ENCODE results near the gene MSMP.

The MSMP gene

DNA sequence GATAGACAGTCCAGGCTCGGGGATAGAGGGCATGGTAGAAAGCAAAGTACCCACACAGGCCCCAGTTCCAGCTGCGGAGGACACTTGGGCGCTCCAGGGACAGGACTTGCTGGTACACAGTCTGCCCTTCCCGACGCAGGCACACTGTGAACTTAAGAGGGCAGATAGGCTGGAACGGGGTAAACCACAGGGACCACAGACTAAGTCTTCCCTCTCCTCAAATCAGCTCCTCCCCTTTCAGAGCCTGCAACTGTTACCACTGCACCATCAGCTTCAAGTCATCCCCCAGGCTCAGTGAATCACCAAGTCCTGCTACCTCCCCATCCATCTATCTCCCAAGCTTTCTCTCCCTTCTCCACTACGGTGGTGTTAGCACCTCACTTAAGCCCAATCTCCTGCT lies 12.3 kb downstream of the MSMP start:
- no peak for DNase-seq

DNA sequence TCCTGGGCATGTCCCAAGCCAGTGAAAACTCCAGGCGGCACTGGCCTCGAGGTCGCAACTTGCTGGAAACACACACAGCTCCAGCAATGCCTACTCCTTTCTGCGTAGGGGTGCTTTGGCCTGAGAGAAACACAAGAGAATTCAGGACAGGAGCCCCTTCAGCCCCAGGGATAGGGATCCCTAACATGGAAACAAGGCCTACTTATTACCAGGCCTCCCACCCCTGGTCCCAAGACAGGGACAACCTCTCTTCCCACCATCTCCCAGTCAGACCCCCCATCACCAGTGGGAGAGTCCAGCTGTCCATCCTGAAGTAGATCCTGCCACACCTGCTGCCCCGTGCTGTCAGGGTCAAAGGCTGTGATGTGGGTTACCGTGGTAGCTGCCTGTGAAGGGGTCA lies 13.8 kb downstream of the MSMP start:
- no peak for DNase-seq

DNA sequence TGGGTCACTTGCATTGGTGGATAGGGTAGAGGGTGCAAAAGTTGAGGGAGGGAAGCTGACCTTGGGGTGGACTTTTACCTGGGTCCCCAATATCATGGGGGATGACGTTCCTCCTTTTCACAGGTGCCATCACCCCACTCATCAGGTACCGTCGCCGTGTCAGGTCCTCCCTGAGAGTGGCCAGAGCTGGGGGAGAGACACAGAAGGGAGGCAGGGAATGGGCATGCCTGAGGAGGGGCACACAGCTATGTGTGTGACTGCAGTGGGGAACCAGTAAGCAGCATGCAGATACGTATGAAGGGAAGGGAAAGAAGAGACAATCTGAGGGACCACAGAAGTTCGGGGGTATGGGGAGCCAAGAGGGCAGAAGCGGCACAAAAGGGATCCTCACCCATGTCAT lies 15.2 kb downstream of the MSMP start:
- DNase-seq = no peak

DNA sequence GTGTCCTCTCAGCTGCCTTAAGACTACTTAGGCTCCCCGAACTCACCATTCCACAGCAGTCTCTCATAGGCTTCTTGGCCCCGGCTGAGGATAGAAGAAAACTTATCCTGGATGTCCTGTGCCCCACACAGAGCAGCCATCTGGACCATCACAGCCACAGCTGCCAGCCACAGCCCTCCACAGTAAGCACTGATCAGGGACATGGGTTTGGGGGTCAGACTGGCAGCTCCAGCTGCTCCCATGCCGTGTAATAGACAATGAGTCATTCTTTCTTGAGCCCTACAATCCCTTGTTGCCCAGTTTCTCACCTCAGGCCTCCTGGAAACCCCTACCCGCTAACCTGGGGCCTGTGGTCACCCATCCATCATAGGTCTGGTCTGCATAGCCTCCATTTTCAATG lies 15.9 kb downstream of the MSMP start:
- no peak for DNase-seq

DNA sequence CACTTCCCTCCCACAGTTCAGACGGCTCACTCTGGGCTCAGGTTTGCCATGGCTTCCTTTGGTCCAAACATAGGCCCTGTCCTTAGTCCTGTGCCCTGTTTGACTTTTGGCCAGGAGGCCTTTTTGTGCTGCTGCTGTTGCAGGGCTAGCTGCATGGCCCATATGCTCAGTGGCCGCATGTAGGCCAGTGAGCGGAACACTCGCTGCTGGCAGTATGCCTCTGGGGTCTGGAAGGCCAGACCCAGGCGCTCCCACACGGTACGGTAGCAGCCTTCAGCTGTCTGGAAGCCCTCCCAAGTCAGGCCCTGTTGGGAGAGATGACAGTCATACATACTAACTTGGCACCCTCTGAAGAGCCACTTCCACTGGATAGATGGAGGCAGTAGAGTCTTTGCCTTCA lies 16.9 kb downstream of the MSMP start:
- DNase-seq = no peak

DNA sequence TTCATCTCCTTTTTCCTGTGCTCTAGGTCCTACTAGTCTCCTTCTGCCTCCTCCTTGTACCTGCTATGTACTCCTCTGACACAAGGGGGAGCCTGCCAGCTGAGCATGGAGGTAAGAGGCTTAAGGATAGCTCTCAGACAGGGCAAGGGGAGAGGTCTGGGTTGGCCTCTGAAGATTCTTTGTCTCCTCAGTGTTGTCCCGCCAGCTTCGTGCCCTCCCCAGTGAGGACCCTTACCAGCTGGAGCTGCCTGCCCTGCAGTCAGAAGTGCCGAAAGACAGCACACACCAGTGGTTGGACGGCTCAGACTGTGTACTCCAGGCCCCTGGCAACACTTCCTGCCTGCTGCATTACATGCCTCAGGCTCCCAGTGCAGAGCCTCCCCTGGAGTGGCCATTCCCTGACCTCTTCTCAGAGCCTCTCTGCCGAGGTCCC lies 17.9 kb downstream of the MSMP start:
- DNase-seq = peak; percentile 77

DNA sequence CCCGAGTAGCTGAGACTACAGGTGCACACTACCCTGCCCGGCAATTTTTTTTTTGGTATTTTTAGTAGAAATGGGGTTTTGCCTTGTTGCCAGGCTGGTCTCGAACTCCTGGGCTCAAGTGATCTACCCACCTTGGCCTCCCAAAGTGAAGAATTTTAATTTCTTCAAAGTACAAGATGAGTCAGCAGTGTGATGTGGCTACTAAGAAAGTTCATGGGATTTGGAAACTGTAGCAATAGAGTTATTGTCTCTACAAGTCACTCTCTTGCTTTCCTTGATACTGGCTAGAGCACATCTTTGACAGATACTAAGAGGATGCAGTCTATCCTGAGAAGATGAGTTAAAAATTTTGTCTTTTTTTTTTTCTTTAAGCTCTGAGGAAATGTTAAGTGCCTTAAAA lies 20.0 kb downstream of the MSMP start:
- DNase-seq = no peak

DNA sequence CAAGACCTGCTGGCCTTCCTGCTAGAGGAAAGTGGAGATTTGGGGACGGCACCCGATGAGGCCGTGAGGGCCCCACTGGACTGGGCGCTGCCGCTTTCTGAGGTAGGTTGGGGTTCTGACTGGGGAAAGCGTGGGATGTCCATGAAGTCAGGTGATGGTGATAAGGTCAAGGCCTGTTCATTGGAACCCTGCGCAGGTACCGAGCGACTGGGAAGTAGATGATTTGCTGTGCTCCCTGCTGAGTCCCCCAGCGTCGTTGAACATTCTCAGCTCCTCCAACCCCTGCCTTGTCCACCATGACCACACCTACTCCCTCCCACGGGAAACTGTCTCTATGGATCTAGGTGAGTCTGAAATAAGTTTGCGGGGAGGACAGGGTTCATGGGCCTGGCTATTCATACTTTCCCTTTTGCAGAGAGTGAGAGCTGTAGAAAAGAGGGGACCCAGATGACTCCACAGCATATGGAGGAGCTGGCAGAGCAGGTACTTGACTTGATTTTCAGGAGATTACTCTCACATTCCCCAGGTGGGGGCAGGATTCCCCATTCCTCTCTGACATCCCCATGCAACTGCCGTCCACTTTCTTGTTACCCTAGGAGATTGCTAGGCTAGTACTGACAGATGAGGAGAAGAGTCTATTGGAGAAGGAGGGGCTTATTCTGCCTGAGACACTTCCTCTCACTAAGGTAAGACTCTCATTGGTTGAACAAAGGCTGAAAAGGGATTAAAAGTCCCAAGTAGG lies 21.1 kb downstream of the MSMP start:
- DNase-seq = peak; percentile 25 to 45

DNA sequence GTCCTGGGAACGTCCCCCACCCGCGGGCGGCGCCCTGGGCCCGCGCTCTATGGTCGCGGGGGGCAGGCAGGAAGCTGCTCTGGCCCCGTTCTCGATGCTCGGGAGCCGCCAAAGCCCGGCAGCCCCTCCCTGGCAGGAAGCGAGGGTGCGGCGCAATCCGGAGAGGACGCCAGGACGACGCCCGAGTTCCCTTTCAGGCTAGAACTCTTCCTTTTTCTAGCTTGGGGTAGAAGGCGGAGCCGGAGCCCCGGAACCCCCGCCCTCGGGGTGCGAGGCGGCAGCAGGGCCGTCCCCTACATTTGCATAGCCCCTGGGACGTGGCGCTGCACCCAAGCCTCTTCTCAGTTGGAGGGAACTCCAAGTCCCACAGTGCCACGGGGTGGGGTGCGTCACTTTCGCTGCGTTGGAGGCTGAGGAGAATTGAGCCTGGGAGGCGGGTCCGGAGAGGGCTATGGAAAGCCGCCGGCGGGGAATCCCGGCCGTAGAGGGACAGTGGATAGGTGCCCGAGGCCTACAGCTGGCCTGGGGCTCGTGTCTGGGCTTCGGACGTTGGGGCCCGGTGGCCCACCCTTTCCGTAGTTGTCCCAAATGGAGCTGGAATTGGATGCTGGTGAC lies 21.8 kb downstream of the MSMP start, which contains the start of the genes CREB3 and TLN1:
CREB3 (plus strand) TSS at position 482 of the 615 bp plus-strand sequence; CDS start at position 589, 107 bp downstream.
TLN1 (minus strand) TSS at position 11 of the 615 bp plus-strand sequence. CDS start 6,501 bp downstream, outside the sequence.
- DNase-seq = peak; percentile 96 to 98

DNA sequence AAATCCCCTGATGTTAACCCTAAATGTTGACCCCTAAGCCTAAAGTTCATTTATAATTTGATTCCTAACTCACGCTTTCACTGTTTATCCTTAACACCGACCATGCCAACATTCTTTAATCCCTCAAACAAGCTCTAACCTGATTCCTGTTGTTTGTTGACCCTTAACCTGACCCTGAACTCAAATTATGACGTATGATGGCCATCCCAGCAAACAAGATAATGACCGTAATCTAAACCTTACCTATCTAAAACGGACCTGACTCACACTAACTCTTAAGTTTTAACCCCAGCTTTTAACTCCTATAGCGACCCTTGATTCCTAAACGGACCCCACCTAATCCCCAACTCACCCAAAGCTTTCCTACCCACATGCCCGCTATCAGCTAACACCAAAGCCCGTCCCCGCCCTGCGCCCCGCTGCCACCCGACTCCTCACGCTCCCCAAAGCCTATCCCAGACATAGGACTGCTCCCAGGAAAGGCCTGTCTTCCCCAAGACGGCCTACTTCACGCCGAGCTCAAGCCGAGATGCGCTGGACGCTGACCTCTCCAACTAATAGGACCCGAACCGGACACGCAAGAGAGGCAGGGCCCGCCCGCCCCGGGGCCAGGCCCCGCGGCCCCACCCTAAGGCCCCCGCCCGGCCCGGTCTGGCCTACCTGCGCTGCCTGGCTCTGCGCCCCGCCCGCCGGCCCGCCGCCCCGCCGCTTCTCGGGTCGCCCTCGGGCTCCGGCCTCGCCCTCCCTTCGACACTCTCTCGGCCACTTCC lies 22.5 kb downstream of the MSMP start:
- DNase-seq = no peak

DNA sequence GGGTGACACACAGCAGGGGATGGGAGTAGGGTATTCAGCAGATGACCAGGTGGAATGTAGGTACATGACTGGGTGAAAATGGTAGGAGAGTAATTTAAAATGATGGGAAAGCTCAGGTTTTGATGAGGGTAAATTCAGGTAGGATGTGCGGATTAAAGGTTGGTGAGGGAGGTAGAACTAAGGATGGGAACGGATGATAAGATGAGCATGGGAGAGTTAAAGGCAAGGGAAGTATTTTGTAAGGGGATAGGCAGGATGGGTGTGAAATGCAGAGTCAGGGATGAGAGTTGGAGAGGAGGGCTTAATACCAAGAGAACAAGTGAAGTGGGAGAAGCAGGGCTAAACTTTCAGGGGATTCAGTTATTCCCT lies 23.6 kb downstream of the MSMP start:
- DNase-seq = no peak

DNA sequence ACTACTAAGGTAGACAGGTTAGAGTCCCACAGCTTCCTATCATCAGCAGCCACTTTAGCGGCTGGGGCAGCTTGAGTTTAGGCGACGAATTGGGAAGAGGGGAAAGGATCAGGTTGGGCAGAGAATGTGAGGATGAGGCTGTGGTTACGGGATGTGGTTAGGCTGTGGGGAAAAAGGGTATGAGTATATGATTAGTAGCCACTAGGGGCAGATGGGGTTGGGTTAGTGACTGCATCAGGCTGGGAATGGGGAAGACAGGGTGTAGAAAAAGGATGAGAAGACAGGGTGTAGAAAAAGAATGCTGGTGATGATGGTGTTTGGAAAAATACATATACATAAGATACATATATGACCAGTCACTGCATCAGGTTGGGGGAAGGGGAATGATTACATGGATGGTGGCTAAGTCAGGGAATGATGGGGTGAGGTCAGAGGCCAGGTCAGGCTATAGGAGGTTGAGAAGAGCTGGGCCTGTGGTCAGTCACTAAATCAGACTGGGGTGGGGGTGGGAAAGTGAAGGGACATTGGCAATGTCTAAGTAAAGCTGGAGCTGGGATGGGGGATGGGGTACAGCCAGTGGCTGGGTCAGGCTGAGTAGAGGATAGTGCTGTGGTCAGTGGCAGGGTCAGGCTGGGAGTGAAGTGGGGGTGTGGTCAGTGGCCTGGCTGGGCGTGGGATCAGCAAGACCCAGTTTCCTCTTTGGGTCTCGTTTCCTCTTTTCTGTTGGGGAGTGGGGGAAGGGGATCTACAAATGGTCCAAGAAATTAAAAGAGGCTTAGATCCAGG lies 24.2 kb downstream of the MSMP start:
- peak; percentile 73 to 75 for DNase-seq

DNA sequence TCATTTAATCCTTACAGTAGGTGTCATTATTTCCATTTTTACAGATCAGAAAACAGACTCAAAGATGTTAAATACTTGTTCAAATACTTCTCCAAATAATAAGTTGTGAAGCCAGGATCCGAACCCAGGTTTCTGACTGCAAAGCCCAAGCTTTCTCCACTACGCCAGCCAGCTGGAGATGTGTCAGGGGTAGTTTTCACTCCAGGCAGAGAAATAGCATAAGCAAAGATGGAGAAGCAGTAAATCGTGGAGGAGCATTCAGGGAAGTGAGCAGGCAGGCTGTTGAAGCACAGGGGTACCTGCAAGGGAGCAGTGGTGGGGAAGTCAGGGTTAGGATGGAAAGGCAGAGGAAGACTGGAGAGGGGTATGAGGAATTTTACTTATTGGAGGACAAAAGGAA lies 25.0 kb downstream of the MSMP start:
- no peak for DNase-seq

DNA sequence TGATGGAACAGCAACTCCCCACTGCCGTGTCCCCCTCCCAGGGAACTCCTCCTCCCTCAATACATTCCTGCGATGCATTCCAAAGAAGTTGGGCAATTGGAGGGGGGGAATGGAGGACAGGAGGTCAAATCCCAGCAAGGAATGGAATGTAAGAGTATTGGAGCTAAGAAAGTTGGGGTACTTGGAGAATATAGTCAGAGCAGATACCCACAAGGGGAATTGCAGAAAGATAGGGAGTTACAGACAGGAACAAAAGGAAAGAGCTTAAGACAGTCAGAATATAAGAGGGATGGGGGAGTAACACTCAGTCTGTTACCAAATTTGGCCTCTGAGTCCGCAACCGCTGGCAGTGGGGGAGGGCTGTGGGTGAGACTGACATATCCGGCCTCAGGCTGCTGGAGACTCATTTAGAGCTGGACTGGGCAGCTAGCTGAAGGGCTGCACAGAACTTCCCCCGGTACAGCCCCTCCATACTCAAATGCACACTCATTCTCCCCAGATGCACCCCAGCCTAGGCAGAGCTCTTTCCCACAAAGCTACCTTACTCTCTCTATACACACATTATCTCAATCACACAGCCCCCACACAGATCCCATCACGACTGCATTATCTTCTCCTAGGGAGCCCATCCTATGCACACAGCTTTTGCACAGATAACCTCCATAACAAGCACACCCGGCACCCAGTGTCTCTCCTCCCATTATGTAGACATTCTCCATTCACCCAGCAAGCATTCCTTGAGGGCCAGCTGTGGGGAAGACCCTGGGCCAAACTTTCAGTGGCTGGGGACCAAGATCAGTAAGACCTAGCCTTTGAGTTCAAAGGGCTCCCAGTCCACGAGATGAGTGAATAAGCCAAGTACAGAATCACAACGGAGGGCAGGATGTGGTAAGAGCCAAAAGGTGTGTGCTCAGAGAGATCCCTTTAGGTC lies 25.8 kb downstream of the MSMP start:
- DNase-seq = peak; percentile 73 to 74

DNA sequence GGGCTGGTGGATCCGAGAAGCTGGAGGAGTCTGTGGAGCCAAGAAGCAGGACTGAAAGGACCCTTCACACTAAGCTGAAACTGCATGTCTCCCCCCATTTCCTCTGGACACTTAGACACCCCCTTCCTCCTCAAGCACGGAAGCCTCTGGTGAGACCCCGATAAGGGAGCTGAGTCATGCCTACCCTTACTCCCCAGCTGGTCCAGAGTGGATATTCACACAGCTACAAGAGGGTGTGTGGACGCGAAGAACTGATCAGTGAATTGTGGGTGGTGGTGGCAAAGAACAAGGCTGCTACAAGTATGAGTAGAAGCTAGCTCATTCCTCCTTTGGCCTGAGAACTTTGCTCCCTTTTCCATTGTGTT lies 26.4 kb downstream of the MSMP start:
- DNase-seq = no peak

DNA sequence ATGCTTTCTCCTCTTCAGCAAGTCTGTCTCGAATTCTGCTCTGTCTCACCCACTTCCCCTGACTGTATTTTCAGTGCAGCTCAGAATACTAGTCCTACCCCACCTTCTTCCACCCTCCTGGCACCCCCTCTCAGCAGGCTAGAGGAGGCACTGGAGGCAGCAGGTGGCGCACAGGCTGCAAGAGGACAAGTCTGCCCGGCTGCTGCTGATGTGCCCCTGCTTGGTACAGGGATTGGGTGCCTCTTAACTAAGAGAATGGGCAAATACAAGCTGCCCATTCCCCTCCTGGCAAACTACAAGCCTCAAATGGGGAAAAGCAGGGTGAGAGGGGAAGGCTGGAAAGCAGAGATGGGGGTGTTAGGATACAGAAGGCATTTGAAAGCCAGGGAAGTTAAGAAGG lies 27.1 kb downstream of the MSMP start:
- peak; percentile 23 to 36 for DNase-seq

DNA sequence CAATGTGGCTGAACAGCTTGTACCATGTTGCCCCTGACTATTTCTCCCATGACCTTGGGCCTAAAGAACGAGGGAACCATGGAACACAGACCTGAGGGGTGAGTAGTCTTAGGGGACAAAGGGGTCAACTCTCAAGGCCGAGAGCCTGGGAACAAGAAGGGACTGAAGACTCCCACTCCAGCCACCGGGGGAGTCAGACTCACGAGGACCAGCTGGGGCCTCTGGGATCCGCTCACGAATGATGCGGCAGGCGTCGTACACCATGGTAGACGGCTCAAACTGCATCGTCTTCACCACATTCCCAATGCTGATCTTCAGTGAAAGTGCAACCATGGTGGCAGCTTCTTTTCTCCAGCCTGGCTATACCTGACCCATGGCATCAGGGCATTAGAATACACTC lies 28.7 kb downstream of the MSMP start:
- DNase-seq = no peak

DNA sequence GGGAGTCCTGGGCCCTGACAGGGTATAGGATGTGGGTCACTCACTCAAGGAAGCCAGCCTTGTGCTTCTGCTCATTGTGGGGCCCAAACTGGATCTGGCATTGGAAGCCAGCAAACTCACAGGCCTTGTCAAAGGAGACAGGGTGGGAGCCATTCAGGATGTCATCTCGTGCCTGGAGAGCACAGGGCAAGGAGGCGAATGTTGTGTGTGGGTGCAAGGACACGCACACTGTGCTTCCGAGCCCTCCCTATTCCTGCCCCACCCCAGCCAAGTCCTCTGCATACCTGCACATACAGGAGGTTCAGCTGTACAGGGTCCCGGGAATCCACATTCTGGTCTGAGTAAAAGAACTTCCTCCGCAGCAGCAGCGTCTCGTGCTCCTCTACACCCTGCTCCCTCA lies 30.2 kb downstream of the MSMP start:
- no peak for DNase-seq

DNA sequence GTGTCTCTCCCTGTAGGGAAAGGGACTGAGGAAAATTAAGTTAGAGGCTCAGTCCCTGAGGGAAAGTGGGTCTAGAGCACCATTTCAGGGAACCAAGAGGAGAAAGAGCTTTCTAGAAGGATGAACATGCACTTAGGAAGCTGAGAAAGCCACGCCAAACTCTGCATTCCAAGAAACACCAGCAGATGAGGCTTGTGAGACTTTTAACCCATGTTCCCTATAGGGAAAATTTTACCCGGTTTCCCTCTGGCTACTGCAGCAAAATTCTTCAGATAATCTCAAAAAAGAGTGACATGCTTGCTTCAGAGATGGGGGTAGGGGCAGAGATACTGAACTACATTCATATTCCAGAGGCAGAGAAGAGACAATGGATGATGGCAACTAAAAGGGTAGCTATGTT lies 30.6 kb downstream of the MSMP start:
- no peak for DNase-seq

DNA sequence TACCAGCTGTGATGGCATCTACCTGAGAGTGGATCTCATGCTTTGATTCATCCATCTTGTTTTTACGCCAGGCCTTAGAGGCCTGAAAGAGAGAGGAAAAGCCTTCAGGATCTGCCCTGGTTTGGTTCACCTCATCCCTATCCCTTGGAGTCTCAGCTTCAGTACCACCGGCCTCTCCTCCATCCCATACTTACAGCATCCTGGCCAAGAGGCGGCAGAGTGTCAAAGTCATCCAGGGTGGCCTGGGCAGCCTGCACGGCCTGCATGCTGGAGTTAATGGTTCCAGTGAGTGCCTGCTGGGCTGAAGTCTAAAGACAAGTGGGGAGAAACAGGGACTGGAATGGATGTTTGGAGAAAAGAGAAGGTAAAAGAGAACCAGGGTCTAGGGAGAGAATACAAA lies 34.5 kb downstream of the MSMP start:
- no peak for DNase-seq

DNA sequence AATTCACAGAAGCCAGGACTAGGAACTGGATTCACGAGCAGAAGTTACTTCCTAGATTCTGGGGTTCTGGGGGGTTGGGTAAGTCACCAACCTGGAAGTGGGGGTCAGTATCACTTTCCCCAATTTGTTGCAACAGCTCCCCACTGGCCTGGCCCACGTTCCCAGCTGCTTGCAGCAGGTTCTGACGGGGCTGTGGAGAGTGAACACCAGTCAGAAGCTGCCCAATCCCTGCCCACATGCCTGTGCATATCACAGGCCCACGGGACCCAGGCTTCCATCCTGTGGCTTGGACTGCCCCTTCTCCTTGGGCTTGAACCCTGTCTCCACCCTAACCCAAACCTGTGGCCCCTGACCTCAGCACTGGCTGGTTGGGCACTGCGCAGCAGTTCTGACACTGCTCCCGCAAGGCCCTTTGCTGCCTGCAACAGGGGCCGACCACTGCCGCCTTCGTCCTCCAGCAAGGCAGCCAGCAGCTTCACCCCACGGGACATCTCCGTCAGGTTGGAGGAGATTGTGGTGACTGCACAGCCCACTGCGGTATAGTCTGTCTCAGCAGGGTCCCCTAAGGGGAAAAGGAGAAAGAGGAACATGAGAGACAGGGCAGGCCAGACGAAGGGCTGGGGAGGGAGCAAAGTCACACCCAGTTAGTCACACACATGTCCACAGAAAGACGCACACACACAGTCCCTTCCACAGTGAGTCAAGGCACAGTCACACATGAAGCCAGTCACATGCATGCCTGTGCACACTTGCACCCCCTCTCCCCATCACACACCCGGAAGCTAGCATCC lies 35.2 kb downstream of the MSMP start:
- no peak for DNase-seq

Data from AML-193 (cell line).